Measurements from ENCODE around the gene RRM2. TPM values are rescaled to one million over a fixed set of nuclear protein-coding genes. Genes with fewer than 3 reads are reported as not detected.

The RRM2 gene
- total RNA-seq, 1 donor from 2014 or later, result 21.2 TPM

GRCh38 chr2:10151462-10151861 lies 28.9 kb downstream of the RRM2 start:
- Mint-ChIP-seq H3K9me3 (ENCODE audit: unreplicated experiment) (no peaks in the 10 kb centered on the region), H3K27me3 (ENCODE audit: unreplicated experiment) (no peaks in the 10 kb centered on the region), H3K36me3 (ENCODE audit: unreplicated experiment) (no peaks in the 10 kb centered on the region), H3K4me1 (ENCODE audit: low read depth, unreplicated experiment) (no peaks in the 10 kb centered on the region), H3K27ac (ENCODE audit: unreplicated experiment) (no peak overlapping the region), H3K4me3 (ENCODE audit: unreplicated experiment) (no peak overlapping the region)
- DNase-seq, result no peak
- TF ChIP-seq, protein P1, sequence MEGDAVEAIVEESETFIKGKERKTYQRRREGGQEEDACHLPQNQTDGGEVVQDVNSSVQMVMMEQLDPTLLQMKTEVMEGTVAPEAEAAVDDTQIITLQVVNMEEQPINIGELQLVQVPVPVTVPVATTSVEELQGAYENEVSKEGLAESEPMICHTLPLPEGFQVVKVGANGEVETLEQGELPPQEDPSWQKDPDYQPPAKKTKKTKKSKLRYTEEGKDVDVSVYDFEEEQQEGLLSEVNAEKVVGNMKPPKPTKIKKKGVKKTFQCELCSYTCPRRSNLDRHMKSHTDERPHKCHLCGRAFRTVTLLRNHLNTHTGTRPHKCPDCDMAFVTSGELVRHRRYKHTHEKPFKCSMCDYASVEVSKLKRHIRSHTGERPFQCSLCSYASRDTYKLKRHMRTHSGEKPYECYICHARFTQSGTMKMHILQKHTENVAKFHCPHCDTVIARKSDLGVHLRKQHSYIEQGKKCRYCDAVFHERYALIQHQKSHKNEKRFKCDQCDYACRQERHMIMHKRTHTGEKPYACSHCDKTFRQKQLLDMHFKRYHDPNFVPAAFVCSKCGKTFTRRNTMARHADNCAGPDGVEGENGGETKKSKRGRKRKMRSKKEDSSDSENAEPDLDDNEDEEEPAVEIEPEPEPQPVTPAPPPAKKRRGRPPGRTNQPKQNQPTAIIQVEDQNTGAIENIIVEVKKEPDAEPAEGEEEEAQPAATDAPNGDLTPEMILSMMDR (IDR thresholded peaks at IDR 0.05; ENCODE audit: partially characterized antibody, unreplicated experiment), result no peak

DNA sequence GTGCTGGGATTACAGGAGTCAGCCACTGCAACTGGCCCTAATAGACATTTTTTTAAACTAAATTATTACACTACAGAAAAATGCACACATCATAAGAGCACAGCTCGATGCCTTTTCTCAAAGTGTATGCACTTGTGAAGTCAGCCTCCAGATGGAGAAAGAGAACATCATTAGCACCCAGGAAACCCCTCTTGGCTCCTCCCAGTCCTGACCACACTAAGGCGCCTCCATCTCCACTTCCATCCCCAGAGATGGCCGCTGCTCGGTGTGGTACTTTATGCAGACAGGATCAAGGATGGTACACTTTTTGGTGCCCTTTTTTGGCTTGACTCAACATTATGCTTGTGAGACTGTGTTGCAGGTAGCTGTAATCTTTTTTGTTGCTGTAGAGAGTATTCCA lies 34.8 kb downstream of the RRM2 start:
- Mint-ChIP-seq H3K9me3 (ENCODE audit: unreplicated experiment) (no peaks in the 10 kb centered on the region), H3K4me3 (ENCODE audit: unreplicated experiment) (no peak overlapping the region), H3K27me3 (ENCODE audit: unreplicated experiment) (peaks cover 3% of the 10 kb centered on the region), H3K4me1 (ENCODE audit: low read depth, unreplicated experiment) (peaks cover 12% of the 10 kb centered on the region), H3K36me3 (ENCODE audit: unreplicated experiment) (no peaks in the 10 kb centered on the region), H3K27ac (ENCODE audit: unreplicated experiment) (no peak overlapping the region)
- no peak for DNase-seq
- TF ChIP-seq, protein P1 (IDR thresholded peaks at IDR 0.05; ENCODE audit: partially characterized antibody, unreplicated experiment), result no peak

DNA sequence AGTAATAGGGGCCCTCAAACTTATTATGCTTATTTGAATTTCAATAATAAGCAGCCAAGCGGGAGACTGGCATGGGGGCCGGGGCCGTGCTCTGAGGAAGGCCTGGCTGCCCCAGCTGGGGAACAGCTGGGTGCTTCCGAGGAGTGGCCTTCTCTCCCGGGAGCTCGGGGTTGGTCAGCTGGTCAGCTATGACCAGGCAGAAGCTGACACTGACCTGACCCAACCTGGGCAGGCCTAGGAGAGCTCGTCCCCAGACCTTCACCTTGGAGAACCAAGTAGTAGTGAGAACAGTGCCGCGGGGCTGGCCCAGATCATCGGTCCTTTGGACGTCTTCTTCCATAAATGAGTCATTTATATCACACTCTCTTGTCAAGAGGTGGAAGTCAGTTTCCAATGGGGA lies 36.1 kb downstream of the RRM2 start:
- Mint-ChIP-seq H3K27me3 (ENCODE audit: unreplicated experiment) (peaks cover 6% of the 10 kb centered on the region), H3K36me3 (ENCODE audit: unreplicated experiment) (no peaks in the 10 kb centered on the region), H3K27ac (ENCODE audit: unreplicated experiment) (no peak overlapping the region), H3K4me3 (ENCODE audit: unreplicated experiment) (no peak overlapping the region), H3K4me1 (ENCODE audit: low read depth, unreplicated experiment) (peaks cover 12% of the 10 kb centered on the region), H3K9me3 (ENCODE audit: unreplicated experiment) (no peaks in the 10 kb centered on the region)
- TF ChIP-seq, protein P1 (IDR thresholded peaks at IDR 0.05; ENCODE audit: partially characterized antibody, unreplicated experiment), result no peak
- DNase-seq, result no peak

GRCh38 chr2:10159086-10159485 lies 36.5 kb downstream of the RRM2 start:
- no peaks in the 10 kb centered on the region for H3K9me3 Mint-ChIP-seq (ENCODE audit: unreplicated experiment)
- DNase-seq, result no peak
- H3K27me3 Mint-ChIP-seq (ENCODE audit: unreplicated experiment), result peaks cover 9% of the 10 kb centered on the region
- no peaks in the 10 kb centered on the region for H3K36me3 Mint-ChIP-seq (ENCODE audit: unreplicated experiment)
- no peak overlapping the region for H3K27ac Mint-ChIP-seq (ENCODE audit: unreplicated experiment)
- TF ChIP-seq, protein P1 (IDR thresholded peaks at IDR 0.05; ENCODE audit: partially characterized antibody, unreplicated experiment), result no peak
- peaks cover 15% of the 10 kb centered on the region for H3K4me1 Mint-ChIP-seq (ENCODE audit: low read depth, unreplicated experiment)
- H3K4me3 Mint-ChIP-seq (ENCODE audit: unreplicated experiment), result no peak overlapping the region

GRCh38 chr2:10159581-10160131 lies 37.1 kb downstream of the RRM2 start:
- Mint-ChIP-seq H3K36me3 (ENCODE audit: unreplicated experiment) (no peaks in the 10 kb centered on the region), H3K27ac (ENCODE audit: unreplicated experiment) (no peak overlapping the region), H3K4me1 (ENCODE audit: low read depth, unreplicated experiment) (peaks cover 15% of the 10 kb centered on the region), H3K4me3 (ENCODE audit: unreplicated experiment) (no peak overlapping the region), H3K9me3 (ENCODE audit: unreplicated experiment) (no peaks in the 10 kb centered on the region), H3K27me3 (ENCODE audit: unreplicated experiment) (peaks cover 9% of the 10 kb centered on the region)
- no peak for DNase-seq
- TF ChIP-seq, protein P1 (IDR thresholded peaks at IDR 0.05; ENCODE audit: partially characterized antibody, unreplicated experiment), result no peak
